B cell (primary cell): Measurements from ENCODE around the gene IRF7. TPM values are rescaled to one million over a fixed set of nuclear protein-coding genes. Genes with fewer than 3 reads are reported as not detected.
"Not testable (repeated sequence)": the region's sequence is repeated elsewhere in the genome, so short reads cannot be mapped to it uniquely, and the experiment has no call there.

Experiments
- ATAC-seq: fragments of 200-7000 bp; cut with Tn5 transposase; one replicate; pipeline ENCODE4 v1.10.0; 2021; ENCODE audit warnings: low read depth, mild to moderate bottlenecking, moderate number of reproducible peaks, moderate library complexity
- CTCF ChIA-PET: fragments of 350-600 bp; sonication (Branson Sonifier 250); formaldehyde crosslinking; loops from one replicate; lab custom pipeline; 2021; ENCODE audit warnings: antibody characterized with exemption, inconsistent platforms; lab: Charles Lee
- POLR2A ChIA-PET: fragments of 350-600 bp; sonication (Branson Sonifier 250); formaldehyde crosslinking; loops from one replicate; lab custom pipeline; 2021; ENCODE audit warnings: antibody characterized with exemption; lab: Charles Lee
- DNase-seq: peaks from one replicate; pipeline ENCODE4 v3.0.0; 2013
- H2AFZ ChIP-seq: 2 replicates; pipeline ENCODE4 v1.6.1; 2012; ENCODE audit warnings: mild to moderate bottlenecking, low read depth, low read length; ENCODE audit not compliant: insufficient read depth, poor library complexity, severe bottlenecking
- H3K27ac ChIP-seq, 2 donors: 1 replicate in 1 of 2; 2 replicates in 1 of 2; pipeline ENCODE4 v1.5.1; 2012 to 2013; ENCODE audit warnings: low read length in 2 of 2, mild to moderate bottlenecking in 2 of 2, moderate library complexity in 1 of 2
- H3K27me3 ChIP-seq, 4 experiments: fragments of 200-600 bp in 1 of 4; sonication (generic) in 1 of 4; replicated peaks in 1 of 4; 1 replicate in 2 of 4; 2 replicates in 2 of 4; pipeline versions ENCODE4 v1.6.1 to v1.7.0; 2013 to 2016; ENCODE audit warnings: low read length in 3 of 4, mild to moderate bottlenecking in 2 of 4, mixed read lengths in 1 of 4, moderate library complexity in 1 of 4; ENCODE audit not compliant: insufficient read depth in 4 of 4, control insufficient read depth in 3 of 4; ENCODE audit errors: control extremely low read depth in 1 of 4
- H3K36me3 ChIP-seq, 2 experiments: replicated peaks in 1 of 2; 1 replicate in 1 of 2; 2 replicates in 1 of 2; pipeline versions ENCODE4 v1.6.1 to v1.7.1; 2013; ENCODE audit warnings: low read length in 1 of 2; ENCODE audit not compliant: insufficient read depth in 2 of 2, control insufficient read depth in 1 of 2; ENCODE audit errors: control extremely low read depth in 1 of 2, extremely low read depth in 1 of 2
- H3K4me1 ChIP-seq, 2 donors: fragments of 200-600 bp in 1 of 2; sonication (generic) in 1 of 2; 1 replicate in 1 of 2; 2 replicates in 1 of 2; pipeline versions ENCODE4 v1.5.1 to v1.6.1; 2013 to 2017; ENCODE audit warnings: low read length in 2 of 2; ENCODE audit not compliant: control insufficient read depth in 2 of 2, insufficient read depth in 2 of 2
- H3K4me2 ChIP-seq: replicated peaks from 2 replicates; pipeline ENCODE3; 2012; ENCODE audit warnings: mild to moderate bottlenecking, low read depth, low read length; ENCODE audit not compliant: poor library complexity, severe bottlenecking
- H3K4me3 ChIP-seq, 5 experiments: fragments of 200-600 bp in 1 of 5; sonication (generic) in 1 of 5; 1 replicate in 3 of 5; 2 replicates in 2 of 5; pipeline versions ENCODE4 v1.5.1 to v1.7.0; 2011 to 2016; ENCODE audit warnings: low read length in 4 of 5, mild to moderate bottlenecking in 4 of 5, low read depth in 2 of 5, control low read depth in 1 of 5, moderate library complexity in 1 of 5; ENCODE audit not compliant: insufficient read depth in 1 of 5; ENCODE audit errors: control extremely low read depth in 1 of 5, extremely low read depth in 1 of 5
- H3K79me2 ChIP-seq: fragments of 200-600 bp; sonication (generic); one replicate; pipeline ENCODE4 v1.6.0; 2016; ENCODE audit warnings: low read length; ENCODE audit not compliant: control insufficient read depth, insufficient read depth
- H3K9ac ChIP-seq: fragments of 200-600 bp; sonication (generic); 2 replicates; pipeline ENCODE4 v1.6.1; 2017; ENCODE audit warnings: mild to moderate bottlenecking, low read length, moderate library complexity
- H3K9me3 ChIP-seq, 3 donors: one replicate each; pipeline versions ENCODE4 v1.6.1 to v1.7.1; 2013; ENCODE audit warnings: low read length in 2 of 3; ENCODE audit not compliant: control insufficient read depth in 2 of 3, insufficient read depth in 1 of 3; ENCODE audit errors: control extremely low read depth in 1 of 3
- H4K20me1 ChIP-seq: 2 replicates; pipeline ENCODE4 v1.6.0; 2012; ENCODE audit warnings: mild to moderate bottlenecking, low read length; ENCODE audit not compliant: insufficient read depth, control insufficient read depth, poor library complexity, severe bottlenecking
- H3K27ac Mint-ChIP-seq: one replicate; pipeline ENCODE4 v1.8.0; 2021; ENCODE audit warnings: mixed read lengths
- H3K27me3 Mint-ChIP-seq: one replicate; pipeline ENCODE4 v1.8.0; 2021; ENCODE audit warnings: mixed read lengths
- H3K4me1 Mint-ChIP-seq: one replicate; pipeline ENCODE4 v1.8.0; 2021; ENCODE audit warnings: mixed read lengths
- H3K4me3 Mint-ChIP-seq: one replicate; pipeline ENCODE4 v1.8.0; 2021; ENCODE audit warnings: mixed read lengths
- H3K9me3 Mint-ChIP-seq: one replicate; pipeline ENCODE4 v1.8.0; 2022; ENCODE audit warnings: mixed read lengths; ENCODE audit not compliant: insufficient read depth
- EZH2 ChIP-seq: IDR thresholded peaks from 2 replicates; pipeline ENCODE4 v1.6.1; 2012; ENCODE audit warnings: borderline replicate concordance, low read depth, mild to moderate bottlenecking, moderate library complexity, low read length; ENCODE audit not compliant: insufficient read depth, poor library complexity, severe bottlenecking
- WGBS: methylation state at CpG from one replicate; pipeline ENCODE4 v1.1.5; 2013; ENCODE audit warnings: missing lambda C conversion rate; ENCODE audit not compliant: insufficient coverage; 5-methylcytosine and 5-hydroxymethylcytosine counted together
- intact Hi-C: fragments of 100-400 bp; cut with micrococcal nuclease; formaldehyde crosslinking; loops from one replicate; pipeline ENCODE4 v1.10.0; 2022
- polyA plus RNA-seq: library from polyadenylated mRNA; depleted of rRNA; stranded (reverse); fragments of >200 nt; gene quantifications from 2 replicates; pipeline ENCODE4 v1.2.3, GENCODE V29; 2012
- total RNA-seq, 2 donors: library from RNA; stranded (reverse); fragments of 120-200 nt in 1 of 2; gene quantifications; 1 replicate in 1 of 2; 2 replicates in 1 of 2; pipeline versions ENCODE4 v1.2.3 to v1.2.4, GENCODE V29; 2013 to 2022
- TF ChIP-seq, protein P1 (sequence below): fragments of 200-600 bp; IDR thresholded peaks from one replicate; pipeline ENCODE4 v1.8.0; 2022; ENCODE audit warnings: antibody characterized with exemption, mild to moderate bottlenecking

Gene IRF7
- total and polyA plus RNA-seq, 2 donors (not counting 1 experiment from before 2014, with no cell fraction given) = 136 to 184 TPM

DNA sequence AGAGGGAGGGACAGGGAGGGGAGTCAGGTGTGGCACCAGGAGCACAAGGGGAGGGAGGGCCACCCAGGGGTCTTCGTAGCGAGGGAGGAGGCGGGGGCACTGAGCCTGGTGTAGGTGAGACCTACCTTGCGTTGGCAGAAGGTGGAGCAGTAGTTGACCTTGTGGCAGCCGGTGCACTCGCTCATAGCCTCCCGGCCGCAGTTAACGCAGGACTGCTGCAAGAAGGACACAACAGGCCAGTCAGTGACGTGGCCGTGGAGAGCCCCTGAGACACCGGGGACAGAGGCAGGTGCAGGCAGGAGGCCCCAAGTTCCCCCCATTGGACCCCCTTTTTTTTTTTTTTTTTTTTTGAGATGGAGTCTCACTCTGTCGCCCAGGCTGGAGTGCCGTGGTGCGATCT, 38.1 kb upstream of the IRF7 start:
- Histone ChIP-seq H3K36me3 (peaks cover 0 to 18% of the 10 kb centered on the region in 2 experiments), H3K4me2 (no peak overlapping the region), H3K9me3 (no peaks in the 10 kb centered on the region), H3K79me2 (peaks cover 4% of the 10 kb centered on the region), H3K4me1 (no peaks in the 10 kb centered on the region), H2AFZ (no peak overlapping the region), H3K27ac (no peak overlapping the region), H3K4me3 (no peak overlapping the region), H3K27me3 (no peaks in the 10 kb centered on the region), H3K9ac (no peak overlapping the region), H4K20me1 (no peaks in the 10 kb centered on the region)
- ATAC-seq (no peak), DNase-seq (no peak)
- H3K4me3 Mint-ChIP-seq = no peak overlapping the region
- ChIA-PET POLR2A (interaction anchor here (0.7 kb wide), 1 partner anchor 95 kb away, joined by 5 read pairs; no protein-coding TSS in a partner anchor), CTCF (interaction anchor here (0.5 kb wide), 1 partner anchor 16 kb away, joined by 3 read pairs; no protein-coding TSS in a partner anchor)
- no peaks in the 10 kb centered on the region for H3K27me3 Mint-ChIP-seq
- WGBS = 97% methylated on average over 12 of the region's 15 CpGs
- no peaks in the 10 kb centered on the region for H3K9me3 Mint-ChIP-seq
- no peaks in the 10 kb centered on the region for H3K4me1 Mint-ChIP-seq
- intact Hi-C loops = no loop called here
- TF ChIP-seq, protein P1, sequence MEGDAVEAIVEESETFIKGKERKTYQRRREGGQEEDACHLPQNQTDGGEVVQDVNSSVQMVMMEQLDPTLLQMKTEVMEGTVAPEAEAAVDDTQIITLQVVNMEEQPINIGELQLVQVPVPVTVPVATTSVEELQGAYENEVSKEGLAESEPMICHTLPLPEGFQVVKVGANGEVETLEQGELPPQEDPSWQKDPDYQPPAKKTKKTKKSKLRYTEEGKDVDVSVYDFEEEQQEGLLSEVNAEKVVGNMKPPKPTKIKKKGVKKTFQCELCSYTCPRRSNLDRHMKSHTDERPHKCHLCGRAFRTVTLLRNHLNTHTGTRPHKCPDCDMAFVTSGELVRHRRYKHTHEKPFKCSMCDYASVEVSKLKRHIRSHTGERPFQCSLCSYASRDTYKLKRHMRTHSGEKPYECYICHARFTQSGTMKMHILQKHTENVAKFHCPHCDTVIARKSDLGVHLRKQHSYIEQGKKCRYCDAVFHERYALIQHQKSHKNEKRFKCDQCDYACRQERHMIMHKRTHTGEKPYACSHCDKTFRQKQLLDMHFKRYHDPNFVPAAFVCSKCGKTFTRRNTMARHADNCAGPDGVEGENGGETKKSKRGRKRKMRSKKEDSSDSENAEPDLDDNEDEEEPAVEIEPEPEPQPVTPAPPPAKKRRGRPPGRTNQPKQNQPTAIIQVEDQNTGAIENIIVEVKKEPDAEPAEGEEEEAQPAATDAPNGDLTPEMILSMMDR = no peak
- no peak for TF ChIP-seq EZH2
- H3K27ac Mint-ChIP-seq = no peak overlapping the region

DNA sequence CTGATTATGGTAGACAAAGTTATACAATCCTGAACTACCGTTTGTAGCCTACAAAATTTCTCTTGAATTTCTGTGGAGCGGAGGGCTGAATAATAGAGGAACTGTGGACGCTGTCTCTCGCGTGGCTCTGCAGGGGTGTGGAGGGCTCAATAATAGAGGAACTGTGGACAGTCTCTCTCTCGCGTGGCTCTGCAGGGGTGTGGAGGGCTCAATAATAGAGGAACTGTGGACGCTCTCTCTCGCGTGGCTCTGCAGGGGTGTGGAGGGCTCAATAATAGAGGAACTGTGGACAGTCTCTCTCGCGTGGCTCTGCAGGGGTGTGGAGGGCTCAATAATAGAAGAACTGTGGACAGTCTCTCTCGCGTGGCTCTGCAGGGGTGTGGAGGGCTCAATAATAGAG, 37.4 kb upstream of the IRF7 start:
- H4K20me1 ChIP-seq, H3K27me3 ChIP-seq, ATAC-seq, H3K4me3 ChIP-seq, H3K4me2 ChIP-seq, H3K79me2 ChIP-seq, H3K9me3 Mint-ChIP-seq, H3K4me1 Mint-ChIP-seq, H3K27me3 Mint-ChIP-seq, H3K27ac Mint-ChIP-seq, H2AFZ ChIP-seq, intact Hi-C loops, H3K9ac ChIP-seq, H3K27ac ChIP-seq, H3K4me3 Mint-ChIP-seq, H3K9me3 ChIP-seq, CTCF ChIA-PET, DNase-seq, H3K4me1 ChIP-seq: not testable (repeated sequence)
- peaks cover 0 to 14% of the 10 kb centered on the region in 2 experiments for H3K36me3 ChIP-seq
- POLR2A ChIA-PET = interaction anchor here (0.7 kb wide), 1 partner anchor 115 kb away, joined by 5 read pairs; no protein-coding TSS in a partner anchor
- WGBS = 97% methylated on average over 13 of the region's 14 CpGs
